PC-3 (cell line): ENCODE measurements around the gene TH.

Experiments
- EZH2 ChIP-seq: fragments of 300-600 bp; sonication (generic); IDR thresholded peaks from one replicate; pipeline ENCODE4 v1.6.1; 2017; ENCODE audit warnings: antibody characterized with exemption, mild to moderate bottlenecking, low read length; ENCODE audit not compliant: unreplicated experiment
- TF ChIP-seq, protein P1 (sequence below): fragments of 300-600 bp; sonication (generic); conservative IDR thresholded peaks from 2 replicates; pipeline ENCODE4 v1.5.1; 2017; ENCODE audit warnings: antibody characterized with exemption, low read depth, mild to moderate bottlenecking, low read length

GRCh38 chr11:2219318-2220017, 47.9 kb upstream of the TH start:
- TF ChIP-seq EZH2 = no peak
- TF ChIP-seq, protein P1, sequence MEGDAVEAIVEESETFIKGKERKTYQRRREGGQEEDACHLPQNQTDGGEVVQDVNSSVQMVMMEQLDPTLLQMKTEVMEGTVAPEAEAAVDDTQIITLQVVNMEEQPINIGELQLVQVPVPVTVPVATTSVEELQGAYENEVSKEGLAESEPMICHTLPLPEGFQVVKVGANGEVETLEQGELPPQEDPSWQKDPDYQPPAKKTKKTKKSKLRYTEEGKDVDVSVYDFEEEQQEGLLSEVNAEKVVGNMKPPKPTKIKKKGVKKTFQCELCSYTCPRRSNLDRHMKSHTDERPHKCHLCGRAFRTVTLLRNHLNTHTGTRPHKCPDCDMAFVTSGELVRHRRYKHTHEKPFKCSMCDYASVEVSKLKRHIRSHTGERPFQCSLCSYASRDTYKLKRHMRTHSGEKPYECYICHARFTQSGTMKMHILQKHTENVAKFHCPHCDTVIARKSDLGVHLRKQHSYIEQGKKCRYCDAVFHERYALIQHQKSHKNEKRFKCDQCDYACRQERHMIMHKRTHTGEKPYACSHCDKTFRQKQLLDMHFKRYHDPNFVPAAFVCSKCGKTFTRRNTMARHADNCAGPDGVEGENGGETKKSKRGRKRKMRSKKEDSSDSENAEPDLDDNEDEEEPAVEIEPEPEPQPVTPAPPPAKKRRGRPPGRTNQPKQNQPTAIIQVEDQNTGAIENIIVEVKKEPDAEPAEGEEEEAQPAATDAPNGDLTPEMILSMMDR = no peak
